ENCODE measurements around the gene NCAM1.

The NCAM1 gene

GRCh38 chr11:113317339-113317738, 356.1 kb downstream of the NCAM1 start:
- DNase-seq = no peak

- no peak for DNase-seq
These were observed 357.9 kb downstream of the NCAM1 start for GRCh38 chr11:113319085-113319484.

GRCh38 chr11:113322158-113322557, 360.9 kb downstream of the NCAM1 start:
- DNase-seq = no peak

GRCh38 chr11:113324250-113324649, 363.0 kb downstream of the NCAM1 start:
- no peak for DNase-seq

Data from GF-D8 (cell line).